ENCODE measurements around the gene SORBS1.

Gene SORBS1

GRCh38 chr10:95572131-95572820 is 11.1 kb upstream of the SORBS1 start:
- Histone ChIP-seq H2AK5ac (ENCODE audit: low read length) (no peak overlapping the region), H4K91ac (ENCODE audit: low read depth, low read length) (no peak overlapping the region), H3K4me3 (ENCODE audit: low read depth, low read length) (no peak overlapping the region), H3K9me3 (ENCODE audit: insufficient read depth, low read depth, low read length) (no peaks in the 10 kb centered on the region), H3K14ac (ENCODE audit: low read length) (no peak overlapping the region), H2BK12ac (ENCODE audit: low read length) (no peak overlapping the region), H2BK5ac (ENCODE audit: low read depth, low read length, poor library complexity) (no peak overlapping the region), H3K79me1 (ENCODE audit: low read length) (no peaks in the 10 kb centered on the region), H3K23ac (ENCODE audit: low read length) (no peak overlapping the region), H3K36me3 (ENCODE audit: control insufficient read depth in 1 of 2, insufficient read depth in 2 of 2, low read length in 2 of 2) (no peaks in the 10 kb centered on the region), H4K8ac (ENCODE audit: low read depth, low read length) (no peak overlapping the region), H2BK120ac (ENCODE audit: insufficient read depth, low read length, poor library complexity) (no peak overlapping the region), H3K4me1 (ENCODE audit: control insufficient read depth in 1 of 2, insufficient read depth in 2 of 2, low read length in 2 of 2) (no peaks in the 10 kb centered on the region), H3K79me2 (ENCODE audit: control insufficient read depth, insufficient read depth, low read length, poor library complexity) (no peaks in the 10 kb centered on the region), H4K12ac (ENCODE audit: low read depth, low read length) (no peak overlapping the region), H3K4ac (ENCODE audit: low read depth, low read length) (no peak overlapping the region), H3K4me2 (ENCODE audit: low read length) (no peak overlapping the region), H2AFZ (ENCODE audit: insufficient read depth, low read length, poor library complexity) (no peak overlapping the region), H3K18ac (ENCODE audit: low read length) (no peak overlapping the region), H3K9ac (ENCODE audit: low read length) (no peak overlapping the region), H3K27me3 (ENCODE audit: insufficient read depth, low read length) (no peaks in the 10 kb centered on the region), H3K27ac (ENCODE audit: low read depth, low read length) (no peak overlapping the region)
- no peak for DNase-seq
- no CpG with 5 or more reads among the region's 7 CpGs for WGBS (ENCODE audit: extremely low coverage, insufficient coverage, insufficient read length)

GRCh38 chr10:95571390-95571789 is 10.2 kb upstream of the SORBS1 start:
- H2BK12ac ChIP-seq (ENCODE audit: low read length) = no peak overlapping the region
- no peaks in the 10 kb centered on the region for H3K36me3 ChIP-seq (ENCODE audit: control insufficient read depth in 1 of 2, insufficient read depth in 2 of 2, low read length in 2 of 2)
- no peak overlapping the region for H2BK5ac ChIP-seq (ENCODE audit: low read depth, low read length, poor library complexity)
- H3K79me2 ChIP-seq (ENCODE audit: control insufficient read depth, insufficient read depth, low read length, poor library complexity) = no peaks in the 10 kb centered on the region
- H3K4me3 ChIP-seq (ENCODE audit: low read depth, low read length) = no peak overlapping the region
- H3K27ac ChIP-seq (ENCODE audit: low read depth, low read length) = no peak overlapping the region
- WGBS (ENCODE audit: extremely low coverage, insufficient coverage, insufficient read length) = no CpG with 5 or more reads among the region's 4 CpGs
- H3K9ac ChIP-seq (ENCODE audit: low read length) = no peak overlapping the region
- no peaks in the 10 kb centered on the region for H3K4me1 ChIP-seq (ENCODE audit: control insufficient read depth in 1 of 2, insufficient read depth in 2 of 2, low read length in 2 of 2)
- no peak overlapping the region for H4K91ac ChIP-seq (ENCODE audit: low read depth, low read length)
- no peak overlapping the region for H3K18ac ChIP-seq (ENCODE audit: low read length)
- H2BK120ac ChIP-seq (ENCODE audit: insufficient read depth, low read length, poor library complexity) = no peak overlapping the region
- H3K27me3 ChIP-seq (ENCODE audit: insufficient read depth, low read length) = no peaks in the 10 kb centered on the region
- no peaks in the 10 kb centered on the region for H3K9me3 ChIP-seq (ENCODE audit: insufficient read depth, low read depth, low read length)
- H4K12ac ChIP-seq (ENCODE audit: low read depth, low read length) = no peak overlapping the region
- H2AK5ac ChIP-seq (ENCODE audit: low read length) = no peak overlapping the region
- no peak overlapping the region for H2AFZ ChIP-seq (ENCODE audit: insufficient read depth, low read length, poor library complexity)
- H3K79me1 ChIP-seq (ENCODE audit: low read length) = no peaks in the 10 kb centered on the region
- no peak overlapping the region for H3K4ac ChIP-seq (ENCODE audit: low read depth, low read length)
- H4K8ac ChIP-seq (ENCODE audit: low read depth, low read length) = no peak overlapping the region
- no peak overlapping the region for H3K4me2 ChIP-seq (ENCODE audit: low read length)
- H3K23ac ChIP-seq (ENCODE audit: low read length) = no peak overlapping the region
- H3K14ac ChIP-seq (ENCODE audit: low read length) = no peak overlapping the region
- no peak for DNase-seq

- H2BK12ac ChIP-seq (ENCODE audit: low read length) = no peak overlapping the region
- H3K79me2 ChIP-seq (ENCODE audit: control insufficient read depth, insufficient read depth, low read length, poor library complexity) = peaks cover 2% of the 10 kb centered on the region
- H4K8ac ChIP-seq (ENCODE audit: low read depth, low read length) = no peak overlapping the region
Measured at GRCh38 chr10:95569368-95569767, 8.2 kb upstream of the SORBS1 start.

GRCh38 chr10:95567903-95568630 is 6.9 kb upstream of the SORBS1 start:
- Histone ChIP-seq H3K4ac (ENCODE audit: low read depth, low read length) (no peak overlapping the region), H3K9ac (ENCODE audit: low read length) (no peak overlapping the region), H2BK12ac (ENCODE audit: low read length) (no peak overlapping the region), H2BK120ac (ENCODE audit: insufficient read depth, low read length, poor library complexity) (no peak overlapping the region), H3K4me2 (ENCODE audit: low read length) (no peak overlapping the region), H2AK5ac (ENCODE audit: low read length) (no peak overlapping the region), H3K9me3 (ENCODE audit: insufficient read depth, low read depth, low read length) (no peaks in the 10 kb centered on the region), H3K27ac (ENCODE audit: low read depth, low read length) (no peak overlapping the region), H3K27me3 (ENCODE audit: insufficient read depth, low read length) (no peaks in the 10 kb centered on the region), H4K12ac (ENCODE audit: low read depth, low read length) (no peak overlapping the region), H3K23ac (ENCODE audit: low read length) (no peak overlapping the region), H3K36me3 (ENCODE audit: control insufficient read depth in 1 of 2, insufficient read depth in 2 of 2, low read length in 2 of 2) (no peaks in the 10 kb centered on the region), H3K79me2 (ENCODE audit: control insufficient read depth, insufficient read depth, low read length, poor library complexity) (peaks cover 2% of the 10 kb centered on the region), H3K18ac (ENCODE audit: low read length) (no peak overlapping the region), H3K14ac (ENCODE audit: low read length) (no peak overlapping the region), H2BK5ac (ENCODE audit: low read depth, low read length, poor library complexity) (no peak overlapping the region), H4K91ac (ENCODE audit: low read depth, low read length) (no peak overlapping the region), H2AFZ (ENCODE audit: insufficient read depth, low read length, poor library complexity) (no peak overlapping the region), H3K79me1 (ENCODE audit: low read length) (peaks cover 3% of the 10 kb centered on the region), H4K8ac (ENCODE audit: low read depth, low read length) (no peak overlapping the region), H3K4me3 (ENCODE audit: low read depth, low read length) (no peak overlapping the region), H3K4me1 (ENCODE audit: control insufficient read depth in 1 of 2, insufficient read depth in 2 of 2, low read length in 2 of 2) (peaks cover 0 to 3% of the 10 kb centered on the region in 2 experiments)
- no CpG with 5 or more reads among the region's 5 CpGs for WGBS (ENCODE audit: extremely low coverage, insufficient coverage, insufficient read length)
- DNase-seq = no peak

More at GRCh38 chr10:95569368-95569767, 8.2 kb upstream of the SORBS1 start:
- Histone ChIP-seq H3K9ac (ENCODE audit: low read length) (no peak overlapping the region), H3K4ac (ENCODE audit: low read depth, low read length) (no peak overlapping the region), H3K4me1 (ENCODE audit: control insufficient read depth in 1 of 2, insufficient read depth in 2 of 2, low read length in 2 of 2) (peaks cover 0 to 3% of the 10 kb centered on the region in 2 experiments), H2AK5ac (ENCODE audit: low read length) (no peak overlapping the region), H3K18ac (ENCODE audit: low read length) (no peak overlapping the region), H2AFZ (ENCODE audit: insufficient read depth, low read length, poor library complexity) (no peak overlapping the region), H3K23ac (ENCODE audit: low read length) (no peak overlapping the region), H3K4me2 (ENCODE audit: low read length) (no peak overlapping the region), H3K36me3 (ENCODE audit: control insufficient read depth in 1 of 2, insufficient read depth in 2 of 2, low read length in 2 of 2) (no peaks in the 10 kb centered on the region), H3K9me3 (ENCODE audit: insufficient read depth, low read depth, low read length) (no peaks in the 10 kb centered on the region), H3K27ac (ENCODE audit: low read depth, low read length) (no peak overlapping the region), H4K91ac (ENCODE audit: low read depth, low read length) (no peak overlapping the region), H3K14ac (ENCODE audit: low read length) (no peak overlapping the region), H4K12ac (ENCODE audit: low read depth, low read length) (no peak overlapping the region), H2BK120ac (ENCODE audit: insufficient read depth, low read length, poor library complexity) (no peak overlapping the region), H3K27me3 (ENCODE audit: insufficient read depth, low read length) (no peaks in the 10 kb centered on the region), H2BK5ac (ENCODE audit: low read depth, low read length, poor library complexity) (no peak overlapping the region), H3K79me1 (ENCODE audit: low read length) (peaks cover 3% of the 10 kb centered on the region), H3K4me3 (ENCODE audit: low read depth, low read length) (no peak overlapping the region)
- no peak for DNase-seq

Data from trophoblast cell (in vitro differentiated cells and primary cell).